HG03103 (cell line): Measurements from ENCODE around the gene IL3RA.
A peak's percentile ranks its signal among the peaks of the same experiment; 100 is the strongest.
"Not testable (repeated sequence)": the region's sequence is repeated elsewhere in the genome, so short reads cannot be mapped to it uniquely, and the experiment has no call there.

ENCODE experiments used
- ATAC-seq: cut with Tn5 transposase; IDR thresholded peaks from one replicate; pipeline ENCODE4 v1.9.1; 2021; ENCODE audit warnings: low read depth; ENCODE audit not compliant: unreplicated experiment

Gene IL3RA

DNA sequence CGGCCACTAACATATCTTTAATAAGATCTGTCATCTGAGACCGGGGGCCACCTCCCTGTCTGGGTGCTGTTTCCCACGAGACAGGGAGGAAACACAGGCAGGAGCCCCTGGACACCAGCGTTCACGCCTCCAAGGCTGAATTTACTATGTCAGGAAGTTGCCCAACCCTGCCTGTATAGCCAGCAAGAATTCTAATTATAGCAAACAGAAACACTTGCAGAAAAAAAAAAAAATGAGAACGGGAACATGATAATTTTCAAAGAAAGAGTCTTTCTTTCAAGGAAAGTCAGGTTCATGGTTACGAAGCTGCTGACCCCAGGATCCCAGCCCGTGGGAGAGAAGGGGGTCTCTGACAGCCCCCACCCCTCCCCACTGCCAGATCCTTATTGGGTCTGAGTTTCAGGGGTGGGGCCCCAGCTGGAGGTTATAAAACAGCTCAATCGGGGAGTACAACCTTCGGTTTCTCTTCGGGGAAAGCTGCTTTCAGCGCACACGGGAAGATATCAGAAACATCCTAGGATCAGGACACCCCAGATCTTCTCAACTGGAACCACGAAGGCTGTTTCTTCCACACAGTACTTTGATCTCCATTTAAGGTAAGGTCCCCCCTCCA, at the start of gene IL3RA:
Gene IL3RA, plus strand, starts transcription at position 455 of the 613 bp plus-strand sequence. CDS start 4,981 bp downstream, outside the sequence.
- peak; percentile 47 for ATAC-seq

DNA sequence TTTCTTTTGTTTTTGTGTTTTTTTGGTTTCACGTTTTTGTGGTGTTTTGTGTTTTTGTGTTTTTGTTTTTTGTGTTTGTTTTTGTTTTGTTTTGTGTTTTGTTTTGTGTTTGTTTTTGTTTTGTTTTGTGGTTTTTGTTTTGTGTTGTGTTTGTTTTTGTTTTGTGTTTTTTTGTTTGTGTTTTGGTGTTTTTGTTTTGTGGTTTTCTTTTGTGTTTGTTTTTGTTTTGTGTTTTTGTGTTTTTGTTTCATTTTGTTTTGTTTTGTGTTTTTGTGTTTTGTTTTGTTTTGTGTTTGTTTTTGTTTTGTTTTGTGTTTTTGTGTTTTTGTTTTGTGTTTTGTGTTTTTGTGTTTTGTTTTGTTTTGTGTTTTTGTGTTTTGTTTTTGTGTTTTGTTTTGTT, 47.0 kb upstream of the IL3RA start:
- no peak for ATAC-seq

- no peak for ATAC-seq
Observed at GRCh38 chrX:1291110-1291740, 45.4 kb upstream of the IL3RA start.

DNA sequence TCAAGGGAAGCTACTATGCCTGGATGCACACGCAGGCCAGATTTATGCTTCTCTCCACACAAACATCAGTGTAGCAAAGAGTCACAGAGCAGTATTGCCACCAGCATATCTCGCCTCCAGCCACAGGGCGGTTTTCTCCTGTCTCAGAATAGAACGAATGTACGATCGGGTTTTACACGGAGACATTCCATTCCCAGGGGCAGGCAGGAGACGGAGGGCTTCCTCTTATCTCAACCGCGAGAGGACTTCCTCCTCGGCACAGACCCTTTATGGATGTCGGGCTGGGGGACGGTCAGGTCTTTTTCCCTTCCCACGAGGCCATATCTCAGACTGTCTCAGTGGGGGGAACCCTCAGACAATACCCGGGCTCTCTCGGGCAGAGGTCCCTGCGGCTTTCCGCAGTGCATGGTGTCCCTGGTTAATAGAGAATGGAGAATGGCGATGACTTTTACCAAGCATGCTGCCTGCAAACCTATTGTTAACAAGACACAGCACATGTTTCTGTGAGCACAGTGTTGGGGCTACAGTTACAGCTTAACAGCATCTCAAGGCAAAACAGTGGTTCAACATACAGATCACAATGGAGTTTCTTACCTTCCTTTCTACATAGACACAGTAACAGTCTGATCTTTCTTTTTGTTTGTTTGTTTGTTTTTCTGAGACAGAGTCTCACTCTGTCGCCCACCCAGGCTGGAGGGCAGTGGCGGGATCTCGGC, 43.9 kb upstream of the IL3RA start:
- no peak for ATAC-seq

DNA sequence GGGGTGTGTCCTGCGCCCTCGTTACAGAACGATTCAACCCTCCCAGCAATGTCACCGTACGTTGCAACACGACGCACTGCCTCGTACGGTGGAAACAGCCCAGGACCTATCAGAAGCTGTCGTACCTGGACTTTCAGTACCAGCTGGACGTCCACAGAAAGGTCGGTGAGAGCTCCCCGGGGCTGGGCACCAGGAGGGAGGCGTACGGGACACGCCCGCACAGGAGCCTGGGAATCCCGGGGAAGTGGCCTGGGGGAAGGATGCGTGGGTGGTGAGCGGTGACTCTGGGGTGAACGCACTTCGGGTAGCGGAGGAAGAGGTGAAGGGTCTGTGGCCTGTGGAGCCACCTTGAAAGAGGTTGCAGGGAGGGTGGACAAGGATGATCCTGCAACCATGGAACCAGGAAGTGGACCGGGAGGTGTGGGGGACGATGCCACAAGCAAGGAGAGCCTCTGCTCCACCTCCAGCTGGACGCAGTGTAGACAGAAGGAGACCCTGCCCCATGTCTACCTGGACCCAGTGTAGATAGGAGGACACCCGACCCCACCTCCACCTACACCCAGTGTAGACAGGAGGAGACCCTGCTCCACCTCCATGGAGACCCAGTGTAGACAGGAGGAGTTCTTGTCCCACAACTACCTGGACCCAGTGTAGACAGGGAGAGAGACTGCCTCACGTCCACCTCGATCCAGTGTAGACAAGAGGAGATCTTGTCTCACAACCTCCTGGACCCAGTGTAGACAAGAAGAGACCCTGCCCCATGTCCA, 42.1 kb upstream of the IL3RA start:
- no peak for ATAC-seq

DNA sequence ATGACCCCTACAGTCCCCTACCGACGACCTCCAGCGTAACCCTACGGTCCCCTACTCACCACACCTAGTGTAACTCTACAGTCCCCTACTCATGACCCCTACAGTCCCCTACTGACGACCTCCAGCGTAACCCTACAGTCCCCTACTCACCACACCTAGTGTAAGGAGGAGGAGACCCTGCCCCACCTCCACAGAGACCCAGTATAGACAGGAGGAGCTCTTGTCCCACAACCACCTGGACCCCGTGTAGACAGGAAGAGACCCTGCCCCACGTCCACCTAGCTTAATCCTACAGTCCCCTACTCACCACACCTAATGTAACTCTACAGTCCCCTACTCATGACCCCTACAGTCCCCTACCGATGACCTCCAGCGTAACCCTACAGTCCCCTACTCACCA, 41.0 kb upstream of the IL3RA start:
- ATAC-seq, result no peak

GRCh38 chrX:1297591-1297990, 39.0 kb upstream of the IL3RA start:
- ATAC-seq, result not testable (repeated sequence)

DNA sequence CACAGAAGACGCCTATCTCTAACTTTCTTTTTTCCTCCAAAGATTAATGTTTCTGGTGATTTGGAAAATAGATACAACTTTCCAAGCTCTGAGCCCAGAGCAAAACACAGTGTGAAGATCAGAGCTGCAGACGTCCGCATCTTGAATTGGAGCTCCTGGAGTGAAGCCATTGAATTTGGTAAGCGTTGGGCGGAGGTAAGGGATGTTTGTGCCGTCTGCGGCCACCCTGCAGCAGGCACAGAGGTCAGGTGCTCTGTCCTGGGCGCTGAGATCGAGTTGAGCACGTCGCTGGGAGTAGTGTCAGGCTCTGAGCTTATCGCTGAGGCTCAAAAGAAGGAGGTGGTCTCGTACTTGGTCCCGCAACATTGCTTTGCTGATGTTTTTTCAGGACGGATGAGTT, 36.1 kb upstream of the IL3RA start:
- no peak for ATAC-seq

GRCh38 chrX:1305411-1305810, 31.2 kb upstream of the IL3RA start:
- ATAC-seq, result no peak

DNA sequence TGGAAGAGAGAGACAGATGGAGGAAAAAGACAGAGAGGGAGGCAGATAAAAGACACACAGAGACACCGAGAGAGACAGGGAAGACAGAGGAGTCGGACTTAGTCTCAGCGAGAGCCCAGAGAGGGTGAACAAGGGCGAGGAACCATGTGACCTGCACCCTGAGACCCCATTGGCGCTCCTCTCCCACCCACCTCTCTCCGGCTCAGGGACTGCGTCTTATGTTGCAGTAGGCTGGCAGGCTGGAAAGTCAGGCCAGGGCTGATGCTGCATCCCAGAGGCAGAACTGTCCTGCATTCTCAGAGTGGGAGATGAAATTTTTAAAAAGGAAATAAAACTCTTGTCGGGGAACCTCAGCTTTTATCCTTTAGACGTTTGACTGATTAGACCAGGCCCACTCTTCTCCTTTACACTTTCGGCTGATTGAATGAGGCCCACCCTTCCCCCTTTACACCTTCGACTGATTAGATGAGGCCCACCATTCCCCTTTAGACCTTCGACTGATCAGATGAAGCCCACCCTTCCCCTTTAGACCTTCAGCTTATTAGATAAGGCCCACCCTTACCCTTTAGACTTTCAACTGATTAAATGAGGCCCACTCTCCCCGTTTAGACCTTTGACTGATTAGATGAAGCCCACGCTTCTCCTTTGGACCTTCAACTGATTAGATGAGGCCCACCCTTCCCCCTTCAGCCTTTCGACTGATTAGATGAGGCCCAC, 29.5 kb upstream of the IL3RA start:
- no peak for ATAC-seq

GRCh38 chrX:1307626-1308340, 28.8 kb upstream of the IL3RA start:
- ATAC-seq, result no peak

- ATAC-seq, result no peak
Observed at GRCh38 chrX:1308476-1308875, 28.1 kb upstream of the IL3RA start.

DNA sequence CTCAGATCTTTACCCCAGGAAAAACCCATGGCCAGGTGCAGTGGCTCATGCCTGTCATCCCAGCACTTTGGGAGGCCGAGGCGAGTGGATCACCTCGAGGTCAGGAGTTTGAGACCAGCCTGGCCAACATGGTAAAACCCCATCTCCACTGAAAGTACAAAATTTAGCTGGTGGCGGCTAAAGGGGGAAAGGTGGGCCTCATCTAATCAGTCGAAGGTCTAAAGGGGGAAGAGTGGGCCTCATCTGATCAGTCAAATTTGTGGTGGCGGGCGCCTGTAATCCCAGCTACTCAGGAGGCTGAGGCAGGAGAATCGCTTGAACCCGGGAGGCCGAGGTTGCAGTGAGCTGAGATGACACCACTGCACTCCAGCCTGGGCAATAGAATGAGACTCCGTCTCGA, 27.7 kb upstream of the IL3RA start:
- ATAC-seq, result not testable (repeated sequence)

GRCh38 chrX:1313788-1314187, 22.8 kb upstream of the IL3RA start:
- no peak for ATAC-seq

DNA sequence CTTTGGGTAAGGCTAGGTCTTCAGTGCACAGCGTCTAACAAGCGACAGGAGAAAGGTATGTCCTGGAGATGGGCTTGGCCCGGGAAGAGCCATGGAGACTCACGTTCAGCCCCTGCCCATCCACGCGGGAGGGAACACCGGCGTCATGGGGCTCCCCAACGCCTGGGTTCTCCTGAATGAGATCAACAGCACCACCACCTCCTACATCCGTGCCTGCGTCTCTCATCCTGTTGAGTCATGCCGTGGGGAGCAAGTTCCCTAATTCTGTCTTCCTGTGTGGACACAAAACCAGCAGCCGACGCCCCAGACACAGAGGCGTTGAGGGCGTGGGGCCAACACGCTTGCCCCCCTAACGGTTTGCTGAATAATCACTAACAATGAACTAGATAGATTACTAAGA, 20.1 kb upstream of the IL3RA start:
- ATAC-seq, result no peak

DNA sequence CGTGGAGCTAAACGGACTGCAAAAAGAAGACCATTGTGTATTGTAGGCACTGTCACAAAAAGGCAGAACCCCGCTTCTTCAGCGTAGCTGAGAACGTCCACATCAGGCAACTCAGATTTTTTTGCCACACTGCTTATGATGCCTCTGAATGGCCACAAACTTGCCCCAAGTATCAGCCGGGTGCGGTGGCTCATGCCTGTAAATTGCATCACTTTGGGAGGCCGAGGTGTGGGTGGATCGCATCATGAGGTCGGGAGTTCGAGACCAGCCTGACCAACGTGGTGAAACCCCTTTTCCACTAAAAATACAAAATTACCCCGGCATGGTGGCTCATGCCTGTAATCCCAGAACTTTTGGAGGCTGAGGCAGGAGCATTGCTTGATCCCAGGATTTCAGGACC, 14.9 kb upstream of the IL3RA start:
- ATAC-seq, result no peak

DNA sequence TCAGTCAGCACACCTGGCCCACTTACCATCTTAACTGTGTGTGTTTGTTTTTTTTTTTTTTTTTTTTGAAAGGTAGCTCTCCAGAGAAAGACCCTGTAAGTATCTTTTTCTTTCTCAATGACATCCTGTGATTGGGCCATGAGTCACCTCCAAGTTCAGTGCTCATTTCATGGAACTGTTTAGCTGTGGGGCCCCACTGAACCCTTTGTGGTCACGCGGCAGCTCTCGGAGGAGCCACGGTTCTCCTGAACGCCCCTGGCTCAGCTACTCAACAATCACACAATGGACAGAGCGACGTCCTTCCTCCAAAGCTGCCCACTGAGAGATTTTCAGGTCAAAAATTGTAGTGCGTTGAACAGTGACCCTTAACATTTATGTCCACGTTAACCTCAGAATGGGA, 14.2 kb upstream of the IL3RA start:
- ATAC-seq, result no peak

GRCh38 chrX:1323315-1323714, 13.3 kb upstream of the IL3RA start:
- ATAC-seq, result peak; percentile 66

DNA sequence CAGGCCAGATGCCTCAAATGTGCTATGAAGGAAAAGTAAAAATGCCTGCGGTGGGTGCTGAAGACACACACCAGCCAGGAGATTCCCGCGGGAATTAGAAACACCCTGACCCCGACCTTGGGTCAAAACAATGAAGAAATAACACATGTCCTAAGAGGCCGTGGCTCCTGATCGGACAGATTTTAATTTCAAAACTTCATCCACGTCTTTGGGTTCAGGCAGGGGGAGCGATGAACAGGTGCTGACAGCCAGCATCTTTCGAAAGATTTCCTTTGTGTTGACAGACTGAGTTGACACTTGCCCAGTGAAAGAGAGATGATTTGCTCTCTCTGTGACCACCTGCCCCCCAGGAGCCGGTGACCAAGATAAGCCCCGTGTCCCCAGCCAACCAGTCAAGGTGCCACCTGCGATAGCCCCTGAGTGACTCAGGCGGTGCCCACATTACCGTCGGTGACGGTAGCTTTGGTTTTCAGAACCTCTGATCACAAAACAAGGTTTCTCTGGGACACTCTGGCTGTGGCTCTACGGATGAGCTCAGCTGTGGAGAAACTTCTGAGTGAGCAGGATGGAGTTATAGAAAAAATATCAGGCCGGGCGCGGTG, 11.0 kb upstream of the IL3RA start:
- no peak for ATAC-seq
